Endodermal cell (in vitro differentiated cells): ENCODE results near the gene PIP5K1C. TPM values are rescaled to one million over a fixed set of nuclear protein-coding genes. Genes with fewer than 3 reads are reported as not detected.

Experiments used
- DNase-seq: peaks from one replicate; pipeline ENCODE4 v3.0.0-alpha.2; 2017
- H3K27ac ChIP-seq: 2 replicates; pipeline ENCODE4 v1.5.1; 2013; ENCODE audit warnings: mild to moderate bottlenecking, low read depth, low read length, moderate library complexity
- H3K27me3 ChIP-seq: 2 replicates; pipeline ENCODE4 v1.6.1; 2013; ENCODE audit warnings: mild to moderate bottlenecking, low read length, moderate library complexity; ENCODE audit not compliant: insufficient read depth, control insufficient read depth, poor library complexity, severe bottlenecking
- H3K36me3 ChIP-seq: 2 replicates; pipeline ENCODE4 v1.7.0; 2013; ENCODE audit warnings: mild to moderate bottlenecking, low read length, moderate library complexity; ENCODE audit not compliant: control insufficient read depth, insufficient read depth
- H3K4me1 ChIP-seq: one replicate; pipeline ENCODE4 v1.7.0; 2013; ENCODE audit warnings: low read length; ENCODE audit not compliant: control insufficient read depth, insufficient read depth
- H3K4me3 ChIP-seq: 2 replicates; pipeline ENCODE4 v1.5.1; 2013; ENCODE audit warnings: mild to moderate bottlenecking, low read length, moderate library complexity
- H3K9ac ChIP-seq: 2 replicates; pipeline ENCODE4 v1.6.1; 2013; ENCODE audit warnings: mild to moderate bottlenecking, low read length, moderate library complexity; ENCODE audit not compliant: poor library complexity, severe bottlenecking; ENCODE audit errors: extremely low read depth
- H3K9me3 ChIP-seq: 2 replicates; pipeline ENCODE4 v1.6.1; 2013; ENCODE audit warnings: mild to moderate bottlenecking, low read length, moderate library complexity; ENCODE audit not compliant: control insufficient read depth
- H3K27ac Mint-ChIP-seq: 2 replicates; pipeline ENCODE4 v1.8.0; 2020; ENCODE audit warnings: mixed read lengths
- H3K27me3 Mint-ChIP-seq: 2 replicates; pipeline ENCODE4 v1.8.0; 2021; ENCODE audit warnings: mild to moderate bottlenecking, mixed read lengths; ENCODE audit not compliant: insufficient read depth
- H3K36me3 Mint-ChIP-seq: 2 replicates; pipeline ENCODE4 v1.8.0; 2020; ENCODE audit warnings: low read depth, mixed read lengths
- H3K4me1 Mint-ChIP-seq: 2 replicates; pipeline ENCODE4 v1.8.0; 2020; ENCODE audit warnings: mixed read lengths
- H3K4me3 Mint-ChIP-seq: 2 replicates; pipeline ENCODE4 v1.8.0; 2020; ENCODE audit warnings: mild to moderate bottlenecking, moderate library complexity, mixed read lengths
- H3K9me3 Mint-ChIP-seq: 2 replicates; pipeline ENCODE4 v1.8.0; 2020; ENCODE audit warnings: mild to moderate bottlenecking, mixed read lengths
- CTCF ChIP-seq: fragments of 200-600 bp; sonication (generic); conservative IDR thresholded peaks from 2 replicates; pipeline ENCODE4 v1.5.0; 2021; ENCODE audit warnings: antibody characterized with exemption, mild to moderate bottlenecking
- WGBS, 2 experiments: methylation state at CpG; one replicate each; pipeline versions ENCODE4 v1.1.5 to v1.1.7; 2013; ENCODE audit warnings: missing lambda C conversion rate in 2 of 2, mixed read lengths in 1 of 2; ENCODE audit not compliant: insufficient coverage in 1 of 2, insufficient read length in 1 of 2; 5-methylcytosine and 5-hydroxymethylcytosine counted together
- total RNA-seq, 2 donors: library from RNA; stranded (reverse); fragmentation: NEBNext Ultra II Directional in 1 of 2; extraction: Animal tissue kit (Norgen Biotek cat#: 25700) in 1 of 2; gene quantifications; 2 replicates in 1 of 2; 3 replicates in 1 of 2; pipeline ENCODE4 v1.2.1, GENCODE V29; 2021

The PIP5K1C gene
- total RNA-seq, 2 donors from 2014 or later: 43.5 to 51.5 TPM

- Histone ChIP-seq H3K9me3 (no peaks in the 10 kb centered on the region), H3K4me1 (no peaks in the 10 kb centered on the region), H3K9ac (no peak overlapping the region), H3K27ac (no peak overlapping the region), H3K4me3 (no peak overlapping the region), H3K36me3 (peaks cover 7% of the 10 kb centered on the region), H3K27me3 (peaks cover 4% of the 10 kb centered on the region)
- Mint-ChIP-seq H3K4me1 (peaks cover 6% of the 10 kb centered on the region), H3K4me3 (no peak overlapping the region), H3K36me3 (peaks cover 17% of the 10 kb centered on the region), H3K27ac (no peak overlapping the region), H3K9me3 (no peaks in the 10 kb centered on the region), H3K27me3 (peaks cover 2% of the 10 kb centered on the region)
- DNase-seq: no peak
- TF ChIP-seq CTCF: no peak
- 92 to 95% methylated on average over 30 to 39 of the region's 41 CpGs for WGBS, 2 experiments
Measured at GRCh38 chr19:3610745-3611717, 89.2 kb downstream of the PIP5K1C start.

GRCh38 chr19:3609779-3610719 is 90.2 kb downstream of the PIP5K1C start:
- DNase-seq: no peak
- H3K9me3 Mint-ChIP-seq: no peaks in the 10 kb centered on the region
- Histone ChIP-seq H3K27ac (no peak overlapping the region), H3K4me3 (no peak overlapping the region), H3K9me3 (no peaks in the 10 kb centered on the region), H3K36me3 (peaks cover 7% of the 10 kb centered on the region), H3K27me3 (peaks cover 14% of the 10 kb centered on the region), H3K9ac (no peak overlapping the region), H3K4me1 (no peaks in the 10 kb centered on the region)
- TF ChIP-seq CTCF: no peak
- H3K27me3 Mint-ChIP-seq: peaks cover 2% of the 10 kb centered on the region
- H3K36me3 Mint-ChIP-seq: peaks cover 17% of the 10 kb centered on the region
- peaks cover 6% of the 10 kb centered on the region for H3K4me1 Mint-ChIP-seq
- 94 to 95% methylated on average over 19 to 24 of the region's 24 CpGs for WGBS, 2 experiments
- no peak overlapping the region for H3K27ac Mint-ChIP-seq
- H3K4me3 Mint-ChIP-seq: no peak overlapping the region

GRCh38 chr19:3608750-3609322 is 91.4 kb downstream of the PIP5K1C start:
- Histone ChIP-seq H3K4me3 (no peak overlapping the region), H3K9ac (no peak overlapping the region), H3K27ac (no peak overlapping the region), H3K36me3 (peaks cover 7% of the 10 kb centered on the region), H3K27me3 (peaks cover 16% of the 10 kb centered on the region), H3K9me3 (no peaks in the 10 kb centered on the region), H3K4me1 (no peaks in the 10 kb centered on the region)
- no peak overlapping the region for H3K27ac Mint-ChIP-seq
- H3K36me3 Mint-ChIP-seq: peaks cover 17% of the 10 kb centered on the region
- WGBS, 2 experiments: 93 to 98% methylated on average over 8 to 21 of the region's 21 CpGs
- no peak overlapping the region for H3K4me3 Mint-ChIP-seq
- H3K9me3 Mint-ChIP-seq: no peaks in the 10 kb centered on the region
- H3K4me1 Mint-ChIP-seq: peaks cover 6% of the 10 kb centered on the region
- no peak for TF ChIP-seq CTCF
- no peak for DNase-seq
- peaks cover 2% of the 10 kb centered on the region for H3K27me3 Mint-ChIP-seq
